GM10248 (cell line): ENCODE data around the gene FMO4.
"Not testable (repeated sequence)": the region's sequence is repeated elsewhere in the genome, so short reads cannot be mapped to it uniquely, and the experiment has no call there.

ENCODE experiments used
- CTCF ChIA-PET: fragments of 300-600 bp; sonication (Branson Sonifier 250); formaldehyde crosslinking; extraction: SDS; loops from one replicate; lab custom pipeline; 2021; ENCODE audit warnings: antibody characterized with exemption; lab: Yijun Ruan, JAX
- POLR2A ChIA-PET: fragments of 350-650 bp; sonication (Branson Sonifier 250); formaldehyde crosslinking; extraction: SDS; loops from one replicate; lab custom pipeline; 2020; ENCODE audit warnings: antibody characterized with exemption; lab: Yijun Ruan, JAX
- DNase-seq: peaks from one replicate; pipeline ENCODE4 v3.0.0; 2012; ENCODE audit errors: extremely low spot score
- CTCF ChIP-seq: IDR thresholded peaks from 2 replicates; pipeline ENCODE4 v1.5.1; 2012; ENCODE audit warnings: mild to moderate bottlenecking, low read depth; ENCODE audit errors: extremely low read depth, missing control alignments, control extremely low read depth

FMO4 gene

DNA sequence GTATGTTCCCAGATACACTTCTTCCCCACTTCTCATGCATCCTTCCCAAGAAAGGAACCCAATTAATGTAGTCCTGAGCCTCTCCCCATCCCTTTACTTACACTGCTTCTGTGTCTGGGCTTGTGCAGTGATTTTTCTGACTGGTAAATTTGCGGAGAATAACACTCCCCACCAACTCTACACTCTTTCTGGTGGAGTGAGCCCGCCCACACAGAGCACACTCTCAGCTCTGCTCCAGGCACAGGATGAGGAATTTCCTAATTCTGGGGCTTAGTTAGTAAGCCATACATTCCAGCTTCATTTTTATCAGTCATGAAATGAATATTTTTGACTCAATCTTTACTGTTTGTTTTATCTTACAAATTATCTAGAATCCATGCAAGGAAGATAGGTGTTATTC, 38.6 kb downstream of the FMO4 start:
- DNase-seq, result no peak
- CTCF ChIA-PET, result no interaction called here
- POLR2A ChIA-PET, result no interaction called here
- no peak for TF ChIP-seq CTCF

DNA sequence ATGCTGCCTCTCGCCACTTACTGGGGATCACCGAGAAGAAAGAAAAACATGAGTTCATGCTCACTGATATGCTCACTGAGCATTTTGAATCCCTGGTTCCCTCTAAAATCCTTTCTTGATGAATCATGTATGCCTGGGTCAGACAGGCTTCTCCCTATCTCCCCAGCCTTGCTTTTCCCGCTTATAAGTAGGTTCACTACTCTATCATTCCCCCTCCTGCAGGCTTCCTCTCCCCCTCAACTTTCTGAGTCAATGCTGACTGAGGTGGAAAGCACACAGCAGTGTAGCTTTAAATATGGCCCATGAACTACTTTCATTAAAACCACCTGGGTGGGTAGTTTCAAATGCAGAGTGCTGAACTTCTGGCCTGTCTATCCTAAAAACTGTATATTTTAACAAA, 41.7 kb downstream of the FMO4 start:
- no peak for DNase-seq
- no peak for TF ChIP-seq CTCF
- CTCF ChIA-PET, result no interaction called here
- POLR2A ChIA-PET, result no interaction called here

DNA sequence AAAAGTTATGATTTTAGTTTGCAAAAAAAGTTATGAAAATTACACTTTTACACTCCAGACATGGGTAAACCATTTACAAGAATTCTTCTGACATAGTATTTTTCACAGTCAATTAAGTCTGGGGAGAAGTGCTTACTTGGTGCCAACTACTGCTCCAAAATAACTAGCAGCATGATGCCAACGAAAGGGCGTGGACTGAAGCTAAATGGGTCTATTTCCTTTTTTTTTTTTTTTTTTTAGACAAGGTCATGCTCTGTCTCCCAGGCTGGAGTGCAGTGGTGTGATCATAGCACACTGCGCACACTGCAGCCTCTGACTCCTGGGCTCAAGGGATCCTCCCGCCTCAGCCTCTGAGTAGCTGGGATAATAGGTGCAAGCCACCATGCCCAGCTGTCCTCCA, 43.2 kb downstream of the FMO4 start:
- POLR2A ChIA-PET, result no interaction called here
- DNase-seq, result no peak
- TF ChIP-seq CTCF, result no peak
- CTCF ChIA-PET, result no interaction called here

- DNase-seq, CTCF ChIA-PET, POLR2A ChIA-PET: not testable (repeated sequence)
These were observed 45.3 kb downstream of the FMO4 start for GRCh38 chr1:171359355-171359648.

DNA sequence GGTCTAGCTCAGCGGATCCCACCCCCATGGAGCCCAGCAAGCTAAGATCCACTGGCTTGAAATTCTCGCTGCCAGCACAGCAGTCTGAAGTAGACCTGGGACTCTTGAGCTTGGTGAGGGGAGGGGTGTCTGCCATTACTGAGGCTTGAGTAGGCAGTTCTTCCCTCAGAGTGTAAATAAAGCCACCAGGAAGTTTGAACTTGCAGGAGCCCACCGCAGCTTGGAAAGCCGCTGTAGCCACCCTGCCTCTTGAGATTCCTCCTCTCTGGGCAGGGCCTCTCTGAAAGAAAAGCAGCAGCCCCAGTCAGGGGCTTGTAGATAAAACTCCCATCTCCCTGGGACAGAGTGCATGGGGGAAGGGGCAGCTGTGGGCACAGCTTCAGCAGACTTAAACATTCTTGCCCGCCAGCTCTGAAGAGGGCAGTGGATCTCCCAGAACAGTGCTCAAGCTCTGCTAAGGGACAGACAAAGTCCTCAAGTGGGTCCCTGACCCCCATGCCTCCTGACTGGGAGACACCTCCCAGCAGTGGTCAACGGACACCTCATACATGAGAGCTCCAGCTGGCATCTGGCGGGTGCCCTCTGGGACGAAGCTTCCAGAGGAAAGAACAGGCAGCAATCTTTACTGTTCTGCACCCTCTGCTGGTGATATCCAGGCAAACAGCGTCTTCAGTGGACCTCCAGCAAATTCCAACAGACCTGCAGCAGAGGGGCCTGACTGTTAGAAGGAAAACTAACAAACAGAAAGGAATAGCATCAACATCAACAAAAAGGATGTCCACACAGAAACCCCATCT, 45.9 kb downstream of the FMO4 start:
- CTCF ChIA-PET, POLR2A ChIA-PET, DNase-seq: not testable (repeated sequence)

DNA sequence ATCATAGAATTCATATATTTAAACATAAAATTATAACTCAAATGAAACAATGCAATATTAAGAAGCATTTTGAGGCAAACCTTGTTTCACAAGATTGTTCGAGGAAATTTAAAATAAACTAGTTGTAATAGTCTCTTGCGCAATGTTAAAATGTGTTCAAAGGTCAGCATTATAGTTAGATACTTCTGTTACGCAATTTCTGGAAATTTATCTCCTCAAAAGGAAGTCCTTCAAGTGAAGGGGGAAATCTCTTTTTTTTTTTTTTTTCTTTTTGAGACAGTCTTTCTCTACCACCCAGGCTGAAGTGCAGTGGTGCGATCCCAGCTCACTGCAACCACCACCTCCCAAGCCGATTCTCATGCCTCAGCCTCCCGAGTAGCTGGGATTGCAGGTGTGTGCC, 52.1 kb downstream of the FMO4 start:
- no peak for DNase-seq
- no peak for TF ChIP-seq CTCF
- ChIA-PET CTCF (no interaction called here), POLR2A (no interaction called here)

DNA sequence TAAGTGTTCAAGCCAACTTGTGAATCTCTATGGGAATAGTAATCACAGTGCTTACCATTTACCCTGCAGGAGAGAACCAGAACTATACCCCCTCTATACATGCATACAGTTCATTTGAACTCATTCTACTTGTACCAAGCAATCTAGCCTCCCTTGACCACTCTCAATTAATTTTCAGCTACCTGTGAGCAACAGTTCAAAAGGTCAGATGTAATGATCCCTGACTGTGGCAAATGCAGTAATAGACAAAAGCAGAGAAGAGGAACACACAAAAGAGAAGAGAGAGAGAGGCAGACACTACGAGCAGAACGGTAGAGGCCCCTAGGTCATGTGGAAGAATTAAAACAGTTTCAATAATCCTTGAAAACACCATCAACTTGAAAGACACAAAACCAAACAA, 52.8 kb downstream of the FMO4 start:
- ChIA-PET POLR2A (no interaction called here), CTCF (no interaction called here)
- no peak for DNase-seq
- no peak for TF ChIP-seq CTCF

GRCh38 chr1:171367436-171367835, 53.5 kb downstream of the FMO4 start:
- CTCF ChIA-PET, result no interaction called here

More at GRCh38 chr1:171367436-171367835, 53.5 kb downstream of the FMO4 start:
- POLR2A ChIA-PET, result no interaction called here
- DNase-seq, result no peak
- TF ChIP-seq CTCF, result no peak
